HuH-7.5 (cell line): ENCODE results near the gene BTNL9.
"Not testable (repeated sequence)": the region's sequence is repeated elsewhere in the genome, so short reads cannot be mapped to it uniquely, and the experiment has no call there.

Source experiments
- DNase-seq: peaks from one replicate; pipeline ENCODE4 v3.0.0; 2011; ENCODE audit warnings: low spot score

The BTNL9 gene

GRCh38 chr5:181042722-181043121 lies 2.7 kb downstream of the BTNL9 start:
- DNase-seq: no peak

- DNase-seq: no peak
These were observed 3.4 kb downstream of the BTNL9 start for GRCh38 chr5:181043285-181044092.

GRCh38 chr5:181044093-181044599 lies 4.1 kb downstream of the BTNL9 start:
- no peak for DNase-seq

- no peak for DNase-seq
These were observed 4.7 kb downstream of the BTNL9 start for GRCh38 chr5:181044662-181045305.

GRCh38 chr5:181045316-181045715 lies 5.2 kb downstream of the BTNL9 start:
- no peak for DNase-seq

GRCh38 chr5:181045857-181046256 lies 5.8 kb downstream of the BTNL9 start:
- DNase-seq: not testable (repeated sequence)

- DNase-seq: no peak
These were observed 7.2 kb downstream of the BTNL9 start for GRCh38 chr5:181047288-181047687.

- no peak for DNase-seq
These were observed 7.9 kb downstream of the BTNL9 start for GRCh38 chr5:181047921-181048320.

- DNase-seq: no peak
These were observed 9.9 kb downstream of the BTNL9 start for GRCh38 chr5:181050016-181050415.

- DNase-seq: no peak
These were observed 12.0 kb downstream of the BTNL9 start for GRCh38 chr5:181051841-181052671.

GRCh38 chr5:181052672-181053487 lies 12.8 kb downstream of the BTNL9 start:
- DNase-seq: no peak

- no peak for DNase-seq
These were observed 13.5 kb downstream of the BTNL9 start for GRCh38 chr5:181053488-181054121.

GRCh38 chr5:181054138-181054537 lies 14.1 kb downstream of the BTNL9 start:
- no peak for DNase-seq

GRCh38 chr5:181054871-181055459 lies 14.9 kb downstream of the BTNL9 start:
- no peak for DNase-seq

GRCh38 chr5:181056431-181056830 lies 16.4 kb downstream of the BTNL9 start:
- DNase-seq: no peak

GRCh38 chr5:181058321-181058720 lies 18.3 kb downstream of the BTNL9 start:
- no peak for DNase-seq

- no peak for DNase-seq
These were observed 18.8 kb downstream of the BTNL9 start for GRCh38 chr5:181058786-181059296.

GRCh38 chr5:181059297-181060230 lies 19.5 kb downstream of the BTNL9 start:
- no peak for DNase-seq

- DNase-seq: no peak
These were observed 20.1 kb downstream of the BTNL9 start for GRCh38 chr5:181060231-181060590.
